ENCODE measurements around the gene TRAPPC11.
"Not testable (repeated sequence)": the region's sequence is repeated elsewhere in the genome, so short reads cannot be mapped to it uniquely, and the experiment has no call there.

The TRAPPC11 gene

GRCh38 chr4:183722731-183723560, 63.9 kb downstream of the TRAPPC11 start:
- DNase-seq = no peak

GRCh38 chr4:183723561-183724228, 64.6 kb downstream of the TRAPPC11 start:
- no peak for DNase-seq

- DNase-seq = not testable (repeated sequence)
Measured at GRCh38 chr4:183725585-183725984, 66.5 kb downstream of the TRAPPC11 start.

- DNase-seq = no peak
Measured at GRCh38 chr4:183727482-183727881, 68.4 kb downstream of the TRAPPC11 start.

- DNase-seq = no peak
Measured at GRCh38 chr4:183728223-183729068, 69.4 kb downstream of the TRAPPC11 start.

GRCh38 chr4:183729069-183729406, 69.9 kb downstream of the TRAPPC11 start:
- DNase-seq = no peak

- DNase-seq = peak; percentile 43
Measured at GRCh38 chr4:183729430-183730328, 70.6 kb downstream of the TRAPPC11 start.

- no peak for DNase-seq
Measured at GRCh38 chr4:183732296-183732695, 73.2 kb downstream of the TRAPPC11 start.

- DNase-seq = no peak
Measured at GRCh38 chr4:183733181-183733580, 74.1 kb downstream of the TRAPPC11 start.

GRCh38 chr4:183738081-183738673, 79.1 kb downstream of the TRAPPC11 start:
- no peak for DNase-seq

- DNase-seq = no peak
Measured at GRCh38 chr4:183738961-183739360, 79.9 kb downstream of the TRAPPC11 start.

GRCh38 chr4:183746305-183747229, 87.5 kb downstream of the TRAPPC11 start:
- DNase-seq = no peak

GRCh38 chr4:183747380-183747779, 88.3 kb downstream of the TRAPPC11 start:
- DNase-seq = no peak

- no peak for DNase-seq
Measured at GRCh38 chr4:183747931-183748670, 89.0 kb downstream of the TRAPPC11 start.

GRCh38 chr4:183751106-183751505, 92.0 kb downstream of the TRAPPC11 start:
- DNase-seq = no peak

- no peak for DNase-seq
Measured at GRCh38 chr4:183755596-183755995, 96.5 kb downstream of the TRAPPC11 start.

GRCh38 chr4:183757060-183757459, 98.0 kb downstream of the TRAPPC11 start:
- no peak for DNase-seq

GRCh38 chr4:183758061-183758757, 99.1 kb downstream of the TRAPPC11 start:
- DNase-seq = no peak

- DNase-seq = no peak
Measured at GRCh38 chr4:183758758-183759447, 99.8 kb downstream of the TRAPPC11 start.
